ENCODE results near the gene CIAO2A. TPM values are rescaled to one million over a fixed set of nuclear protein-coding genes. Genes with fewer than 3 reads are reported as not detected.

The CIAO2A gene
- total RNA-seq, 4 donors from 2014 or later: 26.6 to 65.2 (median 55.1) TPM

DNA sequence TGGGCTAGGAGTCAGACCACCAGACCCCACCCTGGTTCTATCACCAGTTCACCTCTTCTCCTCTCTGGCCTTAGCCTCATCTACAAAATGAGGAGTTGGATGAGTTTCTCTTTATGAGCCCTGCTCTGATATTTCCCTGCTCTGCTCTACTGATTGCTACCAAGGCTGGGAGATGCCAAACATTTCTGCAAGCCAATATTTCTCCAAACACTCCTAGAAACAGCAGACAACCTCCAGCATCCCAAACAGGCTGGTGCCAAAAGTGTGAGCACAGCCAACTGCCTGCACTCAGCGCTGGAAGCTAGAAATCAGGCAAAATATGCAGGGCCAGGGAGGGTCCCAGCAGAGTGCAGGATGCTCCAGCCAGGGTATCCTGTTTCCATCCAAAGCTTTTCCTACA is 58.1 kb downstream of the CIAO2A start:
- DNase-seq: no peak
- intact Hi-C loops (cut with DNase I; ENCODE audit: low total_unique reads) (no loop called here), in situ Hi-C loops (cut with MboI; ENCODE audit: low sequenced_read_pairs in 4 of 4) (no loop called here)
- H3K4me1 ChIP-seq: peaks cover 7 to 19% of the 10 kb centered on the region in 2 donors
- peak overlapping the region in 3 of 4 donors; percentile 2 to 52 (median 34) for H3K27ac ChIP-seq
- H3K27me3 ChIP-seq: no peaks in the 10 kb centered on the region
- H3K4me3 ChIP-seq: no peak overlapping the region
- ATAC-seq: no peak
- H3K36me3 ChIP-seq: peaks cover 0 to 26% of the 10 kb centered on the region in 2 donors
- no peak for TF ChIP-seq POLR2A (IDR thresholded peaks at IDR 0.05)
- TF ChIP-seq, protein P1, sequence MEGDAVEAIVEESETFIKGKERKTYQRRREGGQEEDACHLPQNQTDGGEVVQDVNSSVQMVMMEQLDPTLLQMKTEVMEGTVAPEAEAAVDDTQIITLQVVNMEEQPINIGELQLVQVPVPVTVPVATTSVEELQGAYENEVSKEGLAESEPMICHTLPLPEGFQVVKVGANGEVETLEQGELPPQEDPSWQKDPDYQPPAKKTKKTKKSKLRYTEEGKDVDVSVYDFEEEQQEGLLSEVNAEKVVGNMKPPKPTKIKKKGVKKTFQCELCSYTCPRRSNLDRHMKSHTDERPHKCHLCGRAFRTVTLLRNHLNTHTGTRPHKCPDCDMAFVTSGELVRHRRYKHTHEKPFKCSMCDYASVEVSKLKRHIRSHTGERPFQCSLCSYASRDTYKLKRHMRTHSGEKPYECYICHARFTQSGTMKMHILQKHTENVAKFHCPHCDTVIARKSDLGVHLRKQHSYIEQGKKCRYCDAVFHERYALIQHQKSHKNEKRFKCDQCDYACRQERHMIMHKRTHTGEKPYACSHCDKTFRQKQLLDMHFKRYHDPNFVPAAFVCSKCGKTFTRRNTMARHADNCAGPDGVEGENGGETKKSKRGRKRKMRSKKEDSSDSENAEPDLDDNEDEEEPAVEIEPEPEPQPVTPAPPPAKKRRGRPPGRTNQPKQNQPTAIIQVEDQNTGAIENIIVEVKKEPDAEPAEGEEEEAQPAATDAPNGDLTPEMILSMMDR (IDR thresholded peaks at IDR 0.05 in 4 of 5, conservative IDR thresholded peaks at IDR 0.05 in 1 of 5): no peak
- H3K9me3 ChIP-seq: no peaks in the 10 kb centered on the region

DNA sequence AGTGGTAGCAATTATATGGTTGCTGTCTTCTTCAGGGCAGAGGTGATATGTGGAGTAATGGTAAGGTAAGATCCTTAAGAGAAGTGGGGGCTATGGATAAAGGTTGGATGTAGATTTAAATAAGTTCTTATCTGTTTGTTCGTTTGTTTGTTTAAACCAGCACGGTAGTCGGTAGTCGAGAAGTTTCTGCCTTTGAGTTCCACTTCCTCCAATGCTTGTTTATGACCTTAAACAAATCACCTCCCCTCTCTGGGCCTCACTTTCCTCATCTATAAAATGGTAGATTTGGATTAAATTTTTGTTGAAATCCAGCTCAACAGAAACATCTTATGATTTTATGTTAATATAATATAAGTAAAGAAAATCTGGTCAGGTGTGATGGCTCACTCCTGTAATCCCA is 59.1 kb downstream of the CIAO2A start:
- no peak for DNase-seq
- ATAC-seq: no peak
- peak overlapping the region in 1 of 4 donors; percentile 16 for H3K27ac ChIP-seq

DNA sequence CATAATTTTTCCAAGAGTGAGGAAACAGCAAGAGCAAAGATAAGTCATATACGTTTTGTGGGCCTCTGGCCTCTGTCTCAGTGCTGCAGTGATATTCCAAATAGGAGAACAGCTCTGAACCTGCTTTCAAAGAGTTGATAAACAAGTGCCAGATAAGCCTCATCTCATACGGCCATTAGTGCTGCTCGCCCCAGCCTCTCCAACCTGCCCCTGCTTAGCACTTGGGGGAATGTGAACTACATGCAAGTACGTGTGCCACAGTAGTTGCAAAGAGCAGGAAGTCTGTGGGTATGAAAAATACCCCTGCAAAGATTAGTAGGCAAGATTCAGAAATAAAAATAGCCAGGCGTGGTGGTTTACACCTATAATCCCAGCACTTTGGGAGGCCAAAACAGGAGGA is 61.3 kb downstream of the CIAO2A start:
- Histone ChIP-seq H3K4me1 (peaks cover 25 to 39% of the 10 kb centered on the region in 2 donors), H3K27ac (peak overlapping the region in 2 of 4 donors; percentile 9 to 50), H3K27me3 (no peaks in the 10 kb centered on the region), H3K9me3 (no peaks in the 10 kb centered on the region), H3K4me3 (no peak overlapping the region), H3K36me3 (peaks cover 0 to 13% of the 10 kb centered on the region in 2 donors)
- ATAC-seq (no peak), DNase-seq (no peak)
- in situ Hi-C loops (cut with MboI; ENCODE audit: low sequenced_read_pairs in 4 of 4): no loop called here
- intact Hi-C loops (cut with DNase I; ENCODE audit: low total_unique reads): no loop called here
- no peak for TF ChIP-seq POLR2A (IDR thresholded peaks at IDR 0.05)
- TF ChIP-seq, protein P1 (IDR thresholded peaks at IDR 0.05 in 4 of 5, conservative IDR thresholded peaks at IDR 0.05 in 1 of 5): no peak

More for the DNA sequence above, 59.1 kb downstream of the CIAO2A start:
- in situ Hi-C loops (cut with MboI; ENCODE audit: low sequenced_read_pairs in 4 of 4): no loop called here
- no peaks in the 10 kb centered on the region for H3K9me3 ChIP-seq
- no peak overlapping the region for H3K4me3 ChIP-seq
- TF ChIP-seq, protein P1 (IDR thresholded peaks at IDR 0.05 in 4 of 5, conservative IDR thresholded peaks at IDR 0.05 in 1 of 5): no peak
- TF ChIP-seq POLR2A (IDR thresholded peaks at IDR 0.05): no peak
- H3K36me3 ChIP-seq: peaks cover 0 to 26% of the 10 kb centered on the region in 2 donors
- H3K27me3 ChIP-seq: no peaks in the 10 kb centered on the region
- peaks cover 16 to 27% of the 10 kb centered on the region in 2 donors for H3K4me1 ChIP-seq
- intact Hi-C loops (cut with DNase I; ENCODE audit: low total_unique reads): no loop called here

DNA sequence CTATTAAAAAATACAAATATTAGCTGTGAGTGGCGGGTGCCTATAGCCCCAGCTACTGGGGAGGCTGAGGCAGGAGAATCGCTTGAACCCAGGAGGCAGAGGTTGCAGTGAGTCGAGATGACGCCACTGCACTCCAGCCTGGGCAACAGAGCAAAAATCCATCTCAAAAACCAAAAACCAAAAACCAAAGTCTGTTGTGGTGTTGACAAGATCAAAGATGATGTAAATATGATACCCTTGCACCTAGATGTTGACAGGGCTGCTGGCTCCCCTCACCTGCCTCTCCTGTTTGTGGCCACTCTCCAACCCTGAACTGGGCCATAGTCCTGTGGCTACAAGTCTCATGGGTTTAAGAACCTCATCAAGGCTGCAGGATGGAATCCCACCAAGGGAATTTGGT is 63.5 kb downstream of the CIAO2A start:
- Histone ChIP-seq H3K27ac (peak overlapping the region in 3 of 4 donors; percentile 10 to 86 (median 47)), H3K36me3 (peaks cover 0 to 6% of the 10 kb centered on the region in 2 donors), H3K4me1 (peaks cover 41 to 50% of the 10 kb centered on the region in 2 donors), H3K27me3 (no peaks in the 10 kb centered on the region), H3K9me3 (no peaks in the 10 kb centered on the region), H3K4me3 (no peak overlapping the region)
- ATAC-seq (no peak), DNase-seq (no peak)
- no peak for TF ChIP-seq POLR2A (IDR thresholded peaks at IDR 0.05)
- TF ChIP-seq, protein P1 (IDR thresholded peaks at IDR 0.05 in 4 of 5, conservative IDR thresholded peaks at IDR 0.05 in 1 of 5): no peak
- intact Hi-C loops (cut with DNase I; ENCODE audit: low total_unique reads) (no loop called here), in situ Hi-C loops (cut with MboI; ENCODE audit: low sequenced_read_pairs in 4 of 4) (no loop called here)

DNA sequence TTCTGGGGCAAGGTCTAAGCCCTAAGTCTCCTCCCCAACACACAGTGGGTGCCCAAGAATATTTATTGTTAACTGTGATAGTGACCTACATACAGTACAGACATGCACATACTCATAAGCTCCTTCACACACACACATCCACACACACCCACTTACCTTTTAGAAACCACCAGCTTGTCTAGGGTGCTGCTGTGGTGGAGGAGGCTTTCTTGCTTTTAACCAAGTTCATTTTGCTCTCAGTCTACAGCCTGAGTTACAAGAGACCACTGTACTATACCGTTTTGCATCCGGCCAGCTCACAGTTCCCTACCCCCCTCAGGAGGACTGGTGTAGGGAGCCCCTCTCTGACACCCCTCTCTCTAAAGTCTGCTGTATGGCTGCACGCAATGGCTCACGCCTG is 64.0 kb downstream of the CIAO2A start:
- Histone ChIP-seq H3K9me3 (no peaks in the 10 kb centered on the region), H3K36me3 (peaks cover 0 to 6% of the 10 kb centered on the region in 2 donors), H3K4me3 (no peak overlapping the region), H3K4me1 (peaks cover 46 to 55% of the 10 kb centered on the region in 2 donors), H3K27ac (peak overlapping the region in 3 of 4 donors; percentile 47 to 86 (median 84)), H3K27me3 (no peaks in the 10 kb centered on the region)
- TF ChIP-seq POLR2A (IDR thresholded peaks at IDR 0.05): no peak
- DNase-seq (no peak), ATAC-seq (no peak)
- intact Hi-C loops (cut with DNase I; ENCODE audit: low total_unique reads): no loop called here
- in situ Hi-C loops (cut with MboI; ENCODE audit: low sequenced_read_pairs in 4 of 4): no loop called here
